Epithelial cell of alveolus of lung (primary cell): ENCODE results near the gene OR5B17. TPM values are rescaled to one million over a fixed set of nuclear protein-coding genes. Genes with fewer than 3 reads are reported as not detected.

Experiments
- total RNA-seq: library from RNA; depleted of rRNA; stranded (reverse); fragments of >200 nt; gene quantifications from 2 replicates; pipeline ENCODE4 v1.2.1, GENCODE V29; 2015

The OR5B17 gene
- total RNA-seq, result not detected in 2 replicates

DNA sequence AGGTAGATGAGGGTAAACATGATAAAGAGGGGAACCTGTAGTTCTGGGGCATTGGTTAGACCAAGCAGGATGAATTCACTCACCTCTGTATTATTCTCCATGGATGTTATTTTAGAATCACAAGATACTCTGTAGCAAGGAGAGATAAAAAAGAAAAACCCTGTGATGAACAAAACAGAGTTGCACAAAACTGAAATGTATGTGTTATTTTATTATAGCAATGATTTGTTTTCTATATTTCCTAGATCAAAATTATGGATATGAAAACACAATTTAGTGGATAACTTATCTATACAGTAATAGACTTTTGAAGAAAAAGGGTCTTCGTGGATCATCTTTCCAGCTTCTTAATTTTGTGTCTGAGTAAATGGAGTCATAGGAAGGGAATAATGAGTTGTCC, at the start of gene OR5B17:
Gene OR5B17 (minus strand): TSS at position 101 of the 400 bp plus-strand sequence. CDS start 0 bp downstream, at position 101.

DNA sequence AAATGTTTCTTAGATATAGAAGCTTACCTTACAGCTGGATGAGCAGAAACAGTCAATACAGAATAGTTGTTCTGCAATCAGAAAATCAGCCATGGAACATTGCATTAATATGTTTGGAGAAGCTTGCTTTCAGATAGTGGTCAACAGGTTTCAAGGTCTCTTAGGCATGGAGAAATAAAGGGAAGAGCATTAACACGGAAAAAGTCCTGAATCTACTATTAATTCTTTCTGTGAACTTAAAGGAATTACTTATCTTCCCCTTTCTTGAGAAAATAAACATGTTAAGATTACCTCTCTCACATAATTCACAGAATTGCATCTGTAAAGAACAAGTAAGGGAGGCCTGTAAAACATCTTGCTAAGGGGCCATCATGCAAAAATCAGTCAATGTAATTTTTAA, 47.9 kb upstream of the OR5B17 start, which contains the start of gene OR5B3:
Gene OR5B3 (minus strand): TSS at position 101 of the 400 bp plus-strand sequence. CDS start 3,465 bp downstream, outside the sequence.

Other genes with a start within 250 kb of the OR5B17 start
- not detected in 2 replicates for gene OR9I1, start 233.5 kb downstream of the OR5B17 start, total RNA-seq
- not detected in 2 replicates for gene OR9Q2, start 170.0 kb downstream of the OR5B17 start, total RNA-seq
- gene OR1S2, start 154.9 kb downstream of the OR5B17 start, total RNA-seq, result not detected in 2 replicates
- not detected in 2 replicates for gene OR1S1, start 146.3 kb downstream of the OR5B17 start, total RNA-seq
- not detected in 2 replicates for gene OR10Q1, start 130.2 kb downstream of the OR5B17 start, total RNA-seq
- not detected in 2 replicates for gene OR10W1, start 90.8 kb downstream of the OR5B17 start, total RNA-seq
- not detected in 2 replicates for gene OR5B3, start 47.8 kb upstream of the OR5B17 start, total RNA-seq
- not detected in 2 replicates for gene OR5B2, start 69.1 kb upstream of the OR5B17 start, total RNA-seq
- gene OR5B12, start 83.2 kb upstream of the OR5B17 start, total RNA-seq, result not detected in 2 replicates
- not detected in 2 replicates for gene OR5B21, start 149.0 kb upstream of the OR5B17 start, total RNA-seq
- 4.3 and 7.6 TPM in 2 replicates for gene LPXN, start 216.8 kb upstream of the OR5B17 start, total RNA-seq
- 36.6 and 38.8 TPM in 2 replicates for gene ZFP91, start 220.0 kb upstream of the OR5B17 start, total RNA-seq